Panc1 (cell line): ENCODE data around the gene FLRT1.

Source experiments
- CTCF ChIP-seq: fragments of 450-650 bp; IDR thresholded peaks from 2 replicates; pipeline ENCODE4 v1.5.1; 2017; ENCODE audit warnings: mild to moderate bottlenecking
- POLR2AphosphoS5 ChIP-seq: IDR thresholded peaks from 2 replicates; pipeline ENCODE4 v1.6.1; 2012; ENCODE audit warnings: mild to moderate bottlenecking, low read depth, low read length, moderate library complexity
- REST ChIP-seq, 2 experiments: IDR thresholded peaks; 2 replicates each; pipeline ENCODE4 v1.6.1; 2011 to 2012; ENCODE audit warnings: low read depth in 2 of 2, control low read depth in 1 of 2, low read length in 1 of 2, mild to moderate bottlenecking in 1 of 2, moderate library complexity in 1 of 2; ENCODE audit not compliant: insufficient read depth in 1 of 2
- TCF7L2 ChIP-seq: IDR thresholded peaks from 2 replicates; pipeline ENCODE4 v1.6.1; 2011; ENCODE audit warnings: mild to moderate bottlenecking, low read depth, low read length, inconsistent platforms

GRCh38 chr11:63986932-63987513, 48.7 kb upstream of the FLRT1 start:
- TF ChIP-seq CTCF (no peak), REST (IDR thresholded peaks at IDR 0.05; ENCODE audit: insufficient read depth in 1 of 2, low read depth in 2 of 2, low read length in 1 of 2) (no peak), TCF7L2 (no peak), POLR2AphosphoS5 (no peak)
